Calu3 (cell line): Measurements from ENCODE around the gene FTH1. TPM values are rescaled to one million over a fixed set of nuclear protein-coding genes. Genes with fewer than 3 reads are reported as not detected.
A peak's percentile ranks its signal among the peaks of the same experiment; 100 is the strongest.
"Not testable (repeated sequence)": the region's sequence is repeated elsewhere in the genome, so short reads cannot be mapped to it uniquely, and the experiment has no call there.

ENCODE experiments used
- BruUV-seq: library from RNA; stranded (reverse); fragments of 400-500 nt; replicated peaks from 2 replicates; lab custom pipeline; 2021; lab: Mats Ljungman, UMichigan
- CTCF ChIA-PET: fragments of 300-600 bp; sonication (Branson Sonifier 250); formaldehyde crosslinking; loops from one replicate; lab custom pipeline; 2022; ENCODE audit warnings: antibody characterized with exemption; lab: Charles Lee
- DNase-seq: peaks from one replicate; pipeline ENCODE4 v3.0.0; 2022
- H3K27ac Mint-ChIP-seq: one replicate; pipeline ENCODE4 v1.8.0; 2022; ENCODE audit warnings: mixed read lengths; ENCODE audit not compliant: unreplicated experiment
- H3K27me3 Mint-ChIP-seq: one replicate; pipeline ENCODE4 v1.8.0; 2022; ENCODE audit warnings: mixed read lengths; ENCODE audit not compliant: unreplicated experiment
- H3K36me3 Mint-ChIP-seq: one replicate; pipeline ENCODE4 v1.8.0; 2022; ENCODE audit warnings: mild to moderate bottlenecking, moderate library complexity, mixed read lengths; ENCODE audit not compliant: insufficient read depth, unreplicated experiment
- H3K4me1 Mint-ChIP-seq: one replicate; pipeline ENCODE4 v1.8.0; 2022; ENCODE audit warnings: mild to moderate bottlenecking, low read depth, mixed read lengths; ENCODE audit not compliant: unreplicated experiment
- H3K4me3 Mint-ChIP-seq: one replicate; pipeline ENCODE4 v1.8.0; 2022; ENCODE audit warnings: mild to moderate bottlenecking, low read depth, moderate library complexity, mixed read lengths; ENCODE audit not compliant: unreplicated experiment
- H3K9me3 Mint-ChIP-seq: one replicate; pipeline ENCODE4 v1.8.0; 2022; ENCODE audit warnings: low read depth, mixed read lengths; ENCODE audit not compliant: unreplicated experiment
- intact Hi-C: fragments of 100-400 bp; cut with micrococcal nuclease; formaldehyde crosslinking; loops from one replicate; pipeline ENCODE4 v1.10.0; 2022; ENCODE audit not compliant: unreplicated experiment
- total RNA-seq: library from RNA; stranded (reverse); gene quantifications from 2 replicates; pipeline ENCODE4 v1.2.3, GENCODE V29; 2022
- TF ChIP-seq, protein P1 (sequence below): fragments of 200-600 bp; IDR thresholded peaks from one replicate; pipeline ENCODE4 v1.8.0; 2022; ENCODE audit warnings: antibody characterized with exemption; ENCODE audit not compliant: unreplicated experiment

The FTH1 gene
- total RNA-seq, 1 experiment from 2014 or later = 1,555 TPM

DNA sequence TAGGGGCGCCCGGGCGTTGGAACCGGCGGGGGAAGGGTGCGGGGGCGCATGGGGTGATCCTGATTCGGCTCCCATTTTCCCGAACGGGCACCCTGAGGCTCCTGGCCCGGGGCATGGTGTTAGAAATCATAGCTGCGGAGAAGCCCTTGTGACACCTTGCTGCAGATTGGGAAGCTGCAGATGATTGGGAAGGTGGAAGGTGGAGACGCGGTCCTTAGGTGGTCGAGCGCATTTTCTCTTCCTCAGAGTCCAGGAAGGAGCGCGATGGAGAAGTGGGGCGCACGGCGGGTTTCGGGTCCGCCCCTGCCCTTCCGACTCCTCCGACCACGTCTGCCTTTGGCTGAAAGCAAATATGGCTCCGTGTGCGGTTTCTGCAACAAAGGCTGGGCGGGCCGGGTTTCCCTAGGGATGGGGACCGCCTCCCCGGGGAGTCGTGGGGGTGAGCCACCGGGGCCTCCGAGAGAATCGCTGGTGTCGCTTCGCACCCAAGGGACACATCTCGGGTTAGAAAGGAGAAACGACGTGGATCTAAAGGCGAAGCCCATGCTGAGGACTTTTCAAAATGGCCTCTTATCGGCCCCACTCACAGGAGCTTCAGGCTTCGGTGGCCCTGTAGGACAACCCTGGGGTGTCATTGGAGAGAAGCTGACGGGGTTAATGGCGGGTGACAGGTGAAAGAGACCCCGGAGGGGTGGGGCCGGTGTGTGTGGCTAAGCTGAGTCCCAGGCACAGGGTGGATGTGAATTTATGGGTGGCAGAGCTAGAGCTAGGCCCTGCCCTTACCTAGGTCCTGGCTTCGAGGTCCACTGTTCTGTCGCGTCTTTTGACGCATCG lies 707 bp upstream of the FTH1 start:
- TF ChIP-seq, protein P1, sequence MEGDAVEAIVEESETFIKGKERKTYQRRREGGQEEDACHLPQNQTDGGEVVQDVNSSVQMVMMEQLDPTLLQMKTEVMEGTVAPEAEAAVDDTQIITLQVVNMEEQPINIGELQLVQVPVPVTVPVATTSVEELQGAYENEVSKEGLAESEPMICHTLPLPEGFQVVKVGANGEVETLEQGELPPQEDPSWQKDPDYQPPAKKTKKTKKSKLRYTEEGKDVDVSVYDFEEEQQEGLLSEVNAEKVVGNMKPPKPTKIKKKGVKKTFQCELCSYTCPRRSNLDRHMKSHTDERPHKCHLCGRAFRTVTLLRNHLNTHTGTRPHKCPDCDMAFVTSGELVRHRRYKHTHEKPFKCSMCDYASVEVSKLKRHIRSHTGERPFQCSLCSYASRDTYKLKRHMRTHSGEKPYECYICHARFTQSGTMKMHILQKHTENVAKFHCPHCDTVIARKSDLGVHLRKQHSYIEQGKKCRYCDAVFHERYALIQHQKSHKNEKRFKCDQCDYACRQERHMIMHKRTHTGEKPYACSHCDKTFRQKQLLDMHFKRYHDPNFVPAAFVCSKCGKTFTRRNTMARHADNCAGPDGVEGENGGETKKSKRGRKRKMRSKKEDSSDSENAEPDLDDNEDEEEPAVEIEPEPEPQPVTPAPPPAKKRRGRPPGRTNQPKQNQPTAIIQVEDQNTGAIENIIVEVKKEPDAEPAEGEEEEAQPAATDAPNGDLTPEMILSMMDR = no peak
- H3K27me3 Mint-ChIP-seq = no peaks in the 10 kb centered on the region
- H3K4me3 Mint-ChIP-seq = peak overlapping the region; percentile 86
- H3K4me1 Mint-ChIP-seq = peaks cover 73% of the 10 kb centered on the region
- CTCF ChIA-PET = interaction anchor here (0.6 to 2.3 kb wide), 5 partner anchors 10 to 138 kb away, joined by 3 to 6 read pairs (median 3); no protein-coding TSS in a partner anchor
- DNase-seq = peak; percentile 41
- no TSS peak for BruUV-seq
- intact Hi-C loops = no loop called here
- H3K27ac Mint-ChIP-seq = peak overlapping the region; percentile 67
- H3K9me3 Mint-ChIP-seq = no peaks in the 10 kb centered on the region
- peaks cover 88% of the 10 kb centered on the region for H3K36me3 Mint-ChIP-seq

DNA sequence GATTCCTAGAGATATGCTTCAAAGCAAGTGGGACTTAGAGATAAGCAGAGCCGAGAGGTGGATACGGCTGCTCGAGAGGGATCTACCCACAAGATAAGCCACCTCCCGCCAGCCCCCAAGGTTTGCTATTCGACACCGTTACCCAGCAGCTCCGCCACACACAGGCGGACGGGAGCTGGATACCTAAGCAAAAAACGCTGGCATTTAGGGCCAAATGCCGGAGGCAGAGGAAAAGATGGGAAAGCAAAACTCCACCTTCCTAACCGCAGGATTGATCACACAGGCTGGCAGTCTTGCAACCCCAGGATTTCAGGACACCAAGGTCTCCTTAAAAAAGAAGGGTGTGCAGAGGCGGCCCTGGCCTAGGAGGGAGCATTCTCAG lies 709 bp downstream of the FTH1 start:
- TF ChIP-seq, protein P1 = no peak
- intact Hi-C loops = no loop called here
- Mint-ChIP-seq H3K27ac (peak overlapping the region; percentile 67), H3K4me1 (peaks cover 70% of the 10 kb centered on the region), H3K9me3 (no peaks in the 10 kb centered on the region), H3K36me3 (peaks cover 90% of the 10 kb centered on the region), H3K4me3 (peak overlapping the region; percentile 86), H3K27me3 (no peaks in the 10 kb centered on the region)
- BruUV-seq = no TSS peak
- DNase-seq = no peak
- CTCF ChIA-PET = interaction anchor here (0.8 to 2.3 kb wide), 2 partner anchors 19 to 79 kb away, joined by 3 to 6 read pairs; no protein-coding TSS in a partner anchor

DNA sequence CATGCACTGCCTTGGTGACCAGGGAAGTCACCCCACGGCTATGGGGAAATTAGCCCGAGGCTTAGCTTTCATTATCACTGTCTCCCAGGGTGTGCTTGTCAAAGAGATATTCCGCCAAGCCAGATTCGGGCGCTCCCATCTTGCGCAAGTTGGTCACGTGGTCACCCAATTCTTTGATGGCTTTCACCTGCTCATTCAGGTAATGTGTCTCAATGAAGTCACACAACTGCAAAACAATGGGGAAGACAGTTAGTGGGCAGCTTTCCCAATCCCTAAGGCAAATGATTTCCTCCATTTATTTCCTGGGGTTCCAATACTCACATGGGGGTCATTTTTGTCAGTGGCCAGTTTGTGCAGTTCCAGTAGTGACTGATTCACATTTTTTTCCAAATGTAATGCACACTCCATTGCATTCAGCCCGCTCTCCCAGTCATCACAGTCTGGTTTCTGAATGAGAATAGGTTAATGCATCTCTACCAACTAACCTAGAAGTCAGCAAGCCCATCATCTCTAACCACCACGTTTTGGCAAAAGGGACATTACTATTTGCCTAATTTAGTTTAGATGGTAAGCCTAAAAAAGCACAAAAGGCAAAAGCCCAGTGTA lies 2.7 kb downstream of the FTH1 start:
- H3K9me3 Mint-ChIP-seq, intact Hi-C loops, DNase-seq, H3K27me3 Mint-ChIP-seq: not testable (repeated sequence)
- peaks cover 89% of the 10 kb centered on the region for H3K36me3 Mint-ChIP-seq
- H3K4me3 Mint-ChIP-seq = peak overlapping the region; percentile 86
- CTCF ChIA-PET = interaction anchor here (1.3 kb wide), 1 partner anchor 117 kb away, joined by 4 read pairs; no protein-coding TSS in a partner anchor
- TSS peak; percentile 67 for BruUV-seq
- peaks cover 57% of the 10 kb centered on the region for H3K4me1 Mint-ChIP-seq
- H3K27ac Mint-ChIP-seq = peak overlapping the region; percentile 89

DNA sequence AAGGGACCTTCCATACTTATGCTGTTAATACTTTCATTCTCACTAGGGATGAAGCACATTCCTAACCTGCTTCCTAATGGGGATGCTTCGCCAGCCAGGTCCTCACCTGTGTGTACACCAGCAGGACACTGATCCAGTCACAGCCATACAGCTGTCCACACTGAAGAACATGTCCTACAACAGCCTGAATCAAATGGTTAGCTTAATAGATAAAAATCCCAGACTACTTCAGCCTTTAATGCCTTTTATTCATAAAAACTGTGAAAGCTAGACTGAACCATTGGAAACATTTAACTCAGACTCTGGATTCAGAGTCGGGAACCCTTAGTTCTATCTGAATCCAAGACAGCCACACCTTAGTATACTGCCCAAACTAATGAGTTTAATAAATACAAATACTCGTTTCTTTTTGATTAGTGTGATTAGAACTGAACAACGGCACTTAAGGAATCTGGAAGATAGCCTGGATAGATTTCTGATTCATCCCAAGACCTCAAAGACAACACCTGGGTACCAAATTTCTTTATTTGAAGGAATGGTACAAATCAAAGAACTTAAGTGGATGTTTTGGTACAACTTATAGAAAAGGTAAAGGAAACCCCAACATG lies 3.3 kb downstream of the FTH1 start:
- intact Hi-C loops = no loop called here
- H3K27me3 Mint-ChIP-seq = no peaks in the 10 kb centered on the region
- DNase-seq = no peak
- peaks cover 89% of the 10 kb centered on the region for H3K36me3 Mint-ChIP-seq
- CTCF ChIA-PET = no interaction called here
- peak overlapping the region; percentile 89 for H3K27ac Mint-ChIP-seq
- peaks cover 55% of the 10 kb centered on the region for H3K4me1 Mint-ChIP-seq
- no TSS peak for BruUV-seq
- no peaks in the 10 kb centered on the region for H3K9me3 Mint-ChIP-seq
- H3K4me3 Mint-ChIP-seq = peak overlapping the region; percentile 86
- TF ChIP-seq, protein P1 = no peak
